ENCODE measurements around the gene ZNF451.

ZNF451 gene

DNA sequence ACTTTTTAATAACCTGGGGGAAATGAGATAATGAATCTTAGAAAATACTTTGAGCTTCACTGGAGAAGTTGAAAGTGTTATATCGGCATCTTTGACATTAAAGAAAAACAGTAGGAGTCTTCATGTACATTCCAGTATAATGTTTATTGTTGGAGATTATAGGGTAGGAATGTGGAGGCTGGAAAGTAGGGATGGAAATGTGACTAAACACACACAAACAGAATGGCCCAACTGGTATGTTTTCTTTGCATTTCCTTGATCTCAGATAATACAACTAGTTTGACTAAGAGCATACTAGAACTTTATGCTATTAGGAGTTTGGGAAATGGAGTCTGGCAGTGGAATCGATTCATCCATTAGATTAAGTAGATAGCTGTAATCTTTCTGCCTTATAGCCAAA, 72.0 kb downstream of the ZNF451 start:
- Histone ChIP-seq H3F3A (ENCODE audit: low read depth) (no peaks in the 10 kb centered on the region), H3K4me1 (ENCODE audit: insufficient read depth, low read length, poor library complexity, severe bottlenecking) (no peaks in the 10 kb centered on the region), H2AFZ (ENCODE audit: low read length) (no peak overlapping the region), H3K79me2 (ENCODE audit: insufficient read depth, low read length) (no peaks in the 10 kb centered on the region), H4K20me1 (ENCODE audit: insufficient read depth, low read length, poor library complexity, severe bottlenecking) (no peaks in the 10 kb centered on the region), H3K4me3 (ENCODE audit: low read length, poor library complexity, severe bottlenecking) (no peak overlapping the region), H3K36me3 (ENCODE audit: insufficient read depth, low read length) (peaks cover 6% of the 10 kb centered on the region; the same call in 1 of the 2 replicates), H3K4me2 (ENCODE audit: low read depth, low read length, poor library complexity, severe bottlenecking) (no peak overlapping the region), H3K27me3 (ENCODE audit: insufficient read depth, low read length, poor library complexity, severe bottlenecking) (no peaks in the 10 kb centered on the region), H3K9me2 (replicated peaks; ENCODE audit: low read depth, low read length) (no peaks in the 10 kb centered on the region), H3K9me3 (ENCODE audit: insufficient read depth, low read depth, low read length) (no peaks in the 10 kb centered on the region), H3K9ac (ENCODE audit: low read depth, low read length, poor library complexity, severe bottlenecking) (no peak overlapping the region)
- no peak for TF ChIP-seq CTCF (conservative IDR thresholded peaks at IDR 0.05; ENCODE audit: low read length)
- TF ChIP-seq EZH2phosphoT487 (IDR thresholded peaks at IDR 0.05; ENCODE audit: borderline replicate concordance), result no peak

GRCh38 chr6:57162516-57162915, 72.5 kb downstream of the ZNF451 start:
- H3K4me1 ChIP-seq (ENCODE audit: insufficient read depth, low read length, poor library complexity, severe bottlenecking), result no peaks in the 10 kb centered on the region
- H3K4me3 ChIP-seq (ENCODE audit: low read length, poor library complexity, severe bottlenecking), result no peak overlapping the region
- H4K20me1 ChIP-seq (ENCODE audit: insufficient read depth, low read length, poor library complexity, severe bottlenecking), result no peaks in the 10 kb centered on the region
- no peak for TF ChIP-seq CTCF (conservative IDR thresholded peaks at IDR 0.05; ENCODE audit: low read length)
- TF ChIP-seq EZH2phosphoT487 (IDR thresholded peaks at IDR 0.05; ENCODE audit: borderline replicate concordance), result no peak
- H3K9ac ChIP-seq (ENCODE audit: low read depth, low read length, poor library complexity, severe bottlenecking), result no peak overlapping the region
- no peak overlapping the region for H3K4me2 ChIP-seq (ENCODE audit: low read depth, low read length, poor library complexity, severe bottlenecking)
- H3F3A ChIP-seq (ENCODE audit: low read depth), result no peaks in the 10 kb centered on the region
- H2AFZ ChIP-seq (ENCODE audit: low read length), result no peak overlapping the region
- H3K36me3 ChIP-seq (ENCODE audit: insufficient read depth, low read length), result peaks cover 6% of the 10 kb centered on the region; the same call in 1 of the 2 replicates
- H3K9me2 ChIP-seq (replicated peaks; ENCODE audit: low read depth, low read length), result no peaks in the 10 kb centered on the region
- no peaks in the 10 kb centered on the region for H3K79me2 ChIP-seq (ENCODE audit: insufficient read depth, low read length)
- no peaks in the 10 kb centered on the region for H3K9me3 ChIP-seq (ENCODE audit: insufficient read depth, low read depth, low read length)
- no peaks in the 10 kb centered on the region for H3K27me3 ChIP-seq (ENCODE audit: insufficient read depth, low read length, poor library complexity, severe bottlenecking)

GRCh38 chr6:57163956-57164355, 74.0 kb downstream of the ZNF451 start:
- Histone ChIP-seq H3K9ac (ENCODE audit: low read depth, low read length, poor library complexity, severe bottlenecking) (no peak overlapping the region), H2AFZ (ENCODE audit: low read length) (no peak overlapping the region), H3K36me3 (ENCODE audit: insufficient read depth, low read length) (peaks cover 6% of the 10 kb centered on the region; the same call in 1 of the 2 replicates), H3K9me3 (ENCODE audit: insufficient read depth, low read depth, low read length) (no peaks in the 10 kb centered on the region), H4K20me1 (ENCODE audit: insufficient read depth, low read length, poor library complexity, severe bottlenecking) (no peaks in the 10 kb centered on the region), H3K9me2 (replicated peaks; ENCODE audit: low read depth, low read length) (no peaks in the 10 kb centered on the region), H3F3A (ENCODE audit: low read depth) (no peaks in the 10 kb centered on the region), H3K4me2 (ENCODE audit: low read depth, low read length, poor library complexity, severe bottlenecking) (no peak overlapping the region), H3K4me3 (ENCODE audit: low read length, poor library complexity, severe bottlenecking) (no peak overlapping the region), H3K27me3 (ENCODE audit: insufficient read depth, low read length, poor library complexity, severe bottlenecking) (no peaks in the 10 kb centered on the region), H3K4me1 (ENCODE audit: insufficient read depth, low read length, poor library complexity, severe bottlenecking) (no peaks in the 10 kb centered on the region), H3K79me2 (ENCODE audit: insufficient read depth, low read length) (no peaks in the 10 kb centered on the region)
- no peak for TF ChIP-seq CTCF (conservative IDR thresholded peaks at IDR 0.05; ENCODE audit: low read length)
- no peak for TF ChIP-seq EZH2phosphoT487 (IDR thresholded peaks at IDR 0.05; ENCODE audit: borderline replicate concordance)
